Measurements from ENCODE around the gene OR2T5. TPM values are rescaled to one million over a fixed set of nuclear protein-coding genes. Genes with fewer than 3 reads are reported as not detected.
"Not testable (repeated sequence)": the region's sequence is repeated elsewhere in the genome, so short reads cannot be mapped to it uniquely, and the experiment has no call there.

OR2T5 gene, protein sequence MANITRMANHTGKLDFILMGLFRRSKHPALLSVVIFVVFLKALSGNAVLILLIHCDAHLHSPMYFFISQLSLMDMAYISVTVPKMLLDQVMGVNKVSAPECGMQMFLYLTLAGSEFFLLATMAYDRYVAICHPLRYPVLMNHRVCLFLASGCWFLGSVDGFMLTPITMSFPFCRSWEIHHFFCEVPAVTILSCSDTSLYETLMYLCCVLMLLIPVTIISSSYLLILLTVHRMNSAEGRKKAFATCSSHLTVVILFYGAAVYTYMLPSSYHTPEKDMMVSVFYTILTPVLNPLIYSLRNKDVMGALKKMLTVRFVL
- polyA plus RNA-seq (2011; rRNA removed): not detected in 2 replicates
- polyA minus RNA-seq (2011; rRNA and poly(A)+ RNA removed): not detected in 2 replicates

DNA sequence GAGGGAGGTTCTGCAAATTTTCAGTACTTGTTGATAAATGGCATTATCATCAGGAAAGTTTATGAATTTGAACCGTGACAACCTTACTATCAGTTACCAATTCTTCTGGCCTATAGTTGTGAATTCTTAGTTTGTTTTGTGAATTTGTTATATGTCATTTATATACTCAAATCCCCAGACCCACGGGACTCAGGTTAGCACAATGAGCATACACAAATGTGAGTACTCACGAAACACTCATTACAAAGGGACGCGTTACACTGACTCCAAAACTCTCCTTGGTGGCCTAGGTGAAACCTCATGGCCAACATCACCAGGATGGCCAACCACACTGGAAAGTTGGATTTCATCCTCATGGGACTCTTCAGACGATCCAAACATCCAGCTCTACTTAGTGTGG is at the start of gene OR2T5:
Gene OR2T5 (plus strand): TSS at position 301 of the 400 bp plus-strand sequence. CDS start 0 bp downstream, at position 301.
- POLR2A ChIA-PET; H3K4me3 ChIP-seq (ENCODE audit: low read depth, low read length); CTCF ChIA-PET; H3K36me3 ChIP-seq (ENCODE audit: control insufficient read depth, insufficient read depth, low read length); DNase-seq (ENCODE audit: low read depth); H3K27me3 ChIP-seq (ENCODE audit: control insufficient read depth, insufficient read depth, low read length): not testable (repeated sequence)

DNA sequence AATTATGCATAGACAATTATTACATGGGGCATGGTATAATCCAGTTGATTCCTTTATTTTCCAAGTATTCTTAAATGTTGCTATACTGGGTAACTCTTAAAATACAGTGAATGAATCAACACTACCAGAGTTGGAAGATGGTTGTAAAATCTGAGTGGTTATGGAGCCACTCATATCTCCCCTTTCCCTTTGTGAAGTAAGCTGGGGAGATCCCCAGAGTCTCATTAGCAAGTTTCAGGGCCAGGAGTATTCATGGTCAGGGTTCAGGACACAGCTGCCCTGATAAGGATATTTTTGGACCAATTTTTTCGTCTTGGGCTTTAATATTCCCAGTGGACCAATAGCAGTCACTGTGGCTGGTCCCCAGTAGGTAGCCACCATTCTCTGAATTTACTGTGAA is 49.7 kb upstream of the OR2T5 start:
- DNase-seq (ENCODE audit: low read depth); H3K4me3 ChIP-seq (ENCODE audit: low read depth, low read length); H3K36me3 ChIP-seq (ENCODE audit: control insufficient read depth, insufficient read depth, low read length); POLR2A ChIA-PET; CTCF ChIA-PET; H3K27me3 ChIP-seq (ENCODE audit: control insufficient read depth, insufficient read depth, low read length): not testable (repeated sequence)

DNA sequence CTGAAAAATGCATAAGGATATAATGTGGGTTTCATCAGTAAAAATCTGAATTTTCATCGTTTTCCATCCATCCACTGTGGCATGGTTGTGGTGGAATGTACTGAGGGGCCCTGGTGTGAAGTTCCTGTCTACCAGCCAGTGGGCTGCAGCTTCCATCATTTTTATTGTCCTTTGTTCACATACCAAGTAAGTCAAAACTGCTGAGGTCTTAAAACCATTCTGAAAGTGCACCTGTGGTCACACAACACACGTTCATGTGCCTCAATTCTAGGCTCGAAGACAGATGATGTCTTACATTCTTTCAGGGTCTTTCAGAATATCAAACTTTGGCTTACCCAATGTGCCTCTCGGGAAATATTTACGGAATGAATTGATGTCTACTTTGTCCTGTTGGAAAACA is 49.1 kb upstream of the OR2T5 start:
- POLR2A ChIA-PET; DNase-seq (ENCODE audit: low read depth); H3K36me3 ChIP-seq (ENCODE audit: control insufficient read depth, insufficient read depth, low read length); H3K27me3 ChIP-seq (ENCODE audit: control insufficient read depth, insufficient read depth, low read length); CTCF ChIA-PET; H3K4me3 ChIP-seq (ENCODE audit: low read depth, low read length): not testable (repeated sequence)

DNA sequence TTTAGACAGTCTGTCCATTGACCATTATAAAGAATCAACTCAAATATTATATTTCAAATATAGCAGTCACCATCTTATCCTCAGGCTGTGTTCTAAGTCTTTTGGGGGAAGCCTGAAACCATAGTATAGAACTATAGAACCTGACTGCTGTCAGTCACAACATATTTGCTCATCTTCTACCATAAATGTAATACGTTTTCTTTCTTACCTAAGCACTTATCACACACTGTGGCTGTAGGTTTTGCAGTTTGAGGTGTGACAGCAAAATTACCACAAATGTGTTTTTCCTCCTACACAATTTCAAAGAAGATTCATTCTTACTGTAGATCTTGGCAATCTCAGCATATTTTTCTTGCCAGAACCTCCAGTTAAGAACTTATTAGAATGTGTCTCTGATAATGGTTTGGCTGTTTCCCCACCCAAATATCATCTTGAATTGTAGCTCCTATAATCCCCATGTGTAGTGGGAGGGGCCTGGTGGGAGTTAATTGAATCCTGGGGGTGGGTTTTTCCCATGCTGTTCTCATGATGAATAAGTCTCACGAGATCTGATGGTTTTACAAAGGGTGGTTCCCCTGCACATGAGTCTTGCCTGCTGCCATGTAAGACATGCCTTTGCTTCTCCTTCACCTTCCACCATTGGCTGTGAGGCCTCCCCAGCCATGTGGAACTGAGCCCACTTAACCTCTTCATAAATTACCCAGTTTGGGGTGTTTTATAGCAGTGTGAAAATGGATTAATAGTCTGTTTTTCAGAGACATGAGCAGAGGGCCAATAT is 45.7 kb upstream of the OR2T5 start:
- H3K4me3 ChIP-seq (ENCODE audit: low read depth, low read length); H3K36me3 ChIP-seq (ENCODE audit: control insufficient read depth, insufficient read depth, low read length); POLR2A ChIA-PET; H3K27me3 ChIP-seq (ENCODE audit: control insufficient read depth, insufficient read depth, low read length); CTCF ChIA-PET; DNase-seq (ENCODE audit: low read depth): not testable (repeated sequence)

DNA sequence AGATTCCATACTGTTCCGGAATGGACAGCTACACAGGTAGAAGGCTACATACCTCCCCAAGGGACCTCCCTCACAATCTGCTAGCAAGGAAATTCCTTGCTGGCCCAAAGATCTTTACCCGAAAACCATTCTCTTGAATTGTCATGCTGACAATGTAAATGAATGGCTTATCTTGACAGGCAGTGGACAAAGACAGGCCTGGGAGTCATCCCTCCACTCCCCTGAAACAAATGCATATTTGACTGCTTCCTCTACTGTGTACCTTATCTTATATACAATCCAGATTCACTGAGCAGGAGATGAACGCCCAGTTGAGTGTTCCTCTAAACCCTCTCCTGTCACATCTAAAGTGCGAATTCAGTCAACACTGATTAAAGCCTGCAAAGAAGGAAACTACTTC is 43.8 kb upstream of the OR2T5 start:
- H3K4me3 ChIP-seq (ENCODE audit: low read depth, low read length); POLR2A ChIA-PET: not testable (repeated sequence)

DNA sequence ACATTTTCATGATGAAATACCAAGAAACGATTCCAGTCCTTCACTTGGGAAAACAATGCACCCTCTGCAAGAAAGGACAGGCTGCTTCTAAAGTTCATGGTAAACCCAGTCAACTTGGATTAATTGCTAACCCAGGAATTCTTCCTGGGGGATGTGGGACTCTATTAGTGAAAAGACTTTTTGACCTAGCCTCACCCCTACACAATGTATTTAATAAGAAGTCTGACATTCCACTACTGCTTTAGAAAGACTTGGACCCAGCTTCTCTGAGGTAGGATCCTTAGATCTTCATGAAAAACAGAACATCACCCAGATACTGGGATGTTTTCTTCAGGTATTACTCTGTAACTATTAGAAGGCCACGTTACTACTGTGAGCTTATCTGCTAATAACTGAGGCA is 43.0 kb upstream of the OR2T5 start, which contains the start of gene OR2T2:
Gene OR2T2 (plus strand): TSS at position 239 of the 400 bp plus-strand sequence. CDS start 7,161 bp downstream, outside the sequence.
- H3K27me3 ChIP-seq (ENCODE audit: control insufficient read depth, insufficient read depth, low read length); POLR2A ChIA-PET; CTCF ChIA-PET: not testable (repeated sequence)

More for the DNA sequence above, 43.8 kb upstream of the OR2T5 start:
- H3K36me3 ChIP-seq (ENCODE audit: control insufficient read depth, insufficient read depth, low read length); H3K27me3 ChIP-seq (ENCODE audit: control insufficient read depth, insufficient read depth, low read length); CTCF ChIA-PET; DNase-seq (ENCODE audit: low read depth): not testable (repeated sequence)

DNA sequence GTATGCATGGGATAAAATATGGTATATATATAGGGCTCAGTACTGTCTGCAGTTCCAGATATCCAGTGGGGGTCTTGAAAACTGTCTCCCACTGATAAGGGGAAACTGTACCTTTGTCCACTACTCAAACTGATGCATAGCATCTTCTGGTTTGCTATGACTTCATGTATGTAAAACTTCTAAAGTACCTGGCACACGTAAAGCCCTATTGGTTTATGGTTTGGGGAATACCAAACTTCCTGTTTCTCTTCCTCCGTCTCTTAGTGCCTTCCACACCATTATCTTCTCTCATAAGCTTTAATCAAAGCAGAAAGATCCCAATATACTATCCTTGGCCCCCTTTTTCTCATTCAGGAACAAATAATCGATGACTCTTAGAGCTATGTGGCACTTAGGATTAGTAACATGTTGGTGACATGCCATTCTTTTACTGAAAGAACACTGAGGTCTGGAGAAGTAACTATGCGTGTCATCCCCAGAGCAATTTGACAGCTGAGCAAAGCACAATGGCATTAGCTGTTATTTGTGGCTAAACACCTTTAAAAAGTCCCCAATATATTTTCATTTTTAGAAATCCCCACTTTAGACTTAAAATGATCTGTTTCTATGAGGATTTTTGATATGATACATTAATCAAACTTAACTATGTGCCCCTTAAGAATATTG is 39.8 kb upstream of the OR2T5 start:
- H3K4me3 ChIP-seq (ENCODE audit: low read depth, low read length); CTCF ChIA-PET; H3K36me3 ChIP-seq (ENCODE audit: control insufficient read depth, insufficient read depth, low read length); POLR2A ChIA-PET; DNase-seq (ENCODE audit: low read depth); H3K27me3 ChIP-seq (ENCODE audit: control insufficient read depth, insufficient read depth, low read length): not testable (repeated sequence)

More for the DNA sequence above, 43.0 kb upstream of the OR2T5 start, which contains the start of gene OR2T2:
- not testable (repeated sequence) for H3K36me3 ChIP-seq (ENCODE audit: control insufficient read depth, insufficient read depth, low read length); H3K4me3 ChIP-seq (ENCODE audit: low read depth, low read length); DNase-seq (ENCODE audit: low read depth)

DNA sequence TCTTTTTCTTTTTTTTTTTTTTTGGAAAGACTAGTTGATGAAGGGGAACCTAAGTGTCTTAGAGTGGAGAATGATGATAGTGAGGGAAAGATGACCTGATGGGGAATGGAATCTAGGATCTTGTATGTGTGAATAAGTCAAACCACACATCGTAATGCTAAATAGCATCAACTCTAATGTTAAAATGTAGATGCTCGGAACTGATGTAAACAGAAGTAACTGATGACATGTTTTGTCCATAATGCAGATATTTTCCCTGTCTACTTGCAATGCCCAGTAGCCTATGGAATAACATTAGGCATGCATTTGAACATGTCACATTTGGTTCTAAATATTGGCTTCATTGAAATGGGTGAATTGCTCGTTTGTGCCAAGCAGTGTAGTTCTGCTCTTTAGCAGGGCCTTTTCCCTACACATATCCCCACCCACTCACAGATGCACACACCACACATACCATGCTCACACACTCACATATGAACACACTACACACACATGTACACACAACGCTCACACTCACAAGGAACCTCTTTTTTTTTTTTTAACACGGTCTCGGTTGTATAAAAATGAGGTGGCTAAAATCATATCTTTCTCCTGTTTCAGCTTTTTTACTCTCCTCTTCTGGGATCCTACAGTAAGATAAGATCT is 38.4 kb upstream of the OR2T5 start:
- H3K27me3 ChIP-seq (ENCODE audit: control insufficient read depth, insufficient read depth, low read length); DNase-seq (ENCODE audit: low read depth); H3K36me3 ChIP-seq (ENCODE audit: control insufficient read depth, insufficient read depth, low read length); CTCF ChIA-PET; H3K4me3 ChIP-seq (ENCODE audit: low read depth, low read length); POLR2A ChIA-PET: not testable (repeated sequence)

DNA sequence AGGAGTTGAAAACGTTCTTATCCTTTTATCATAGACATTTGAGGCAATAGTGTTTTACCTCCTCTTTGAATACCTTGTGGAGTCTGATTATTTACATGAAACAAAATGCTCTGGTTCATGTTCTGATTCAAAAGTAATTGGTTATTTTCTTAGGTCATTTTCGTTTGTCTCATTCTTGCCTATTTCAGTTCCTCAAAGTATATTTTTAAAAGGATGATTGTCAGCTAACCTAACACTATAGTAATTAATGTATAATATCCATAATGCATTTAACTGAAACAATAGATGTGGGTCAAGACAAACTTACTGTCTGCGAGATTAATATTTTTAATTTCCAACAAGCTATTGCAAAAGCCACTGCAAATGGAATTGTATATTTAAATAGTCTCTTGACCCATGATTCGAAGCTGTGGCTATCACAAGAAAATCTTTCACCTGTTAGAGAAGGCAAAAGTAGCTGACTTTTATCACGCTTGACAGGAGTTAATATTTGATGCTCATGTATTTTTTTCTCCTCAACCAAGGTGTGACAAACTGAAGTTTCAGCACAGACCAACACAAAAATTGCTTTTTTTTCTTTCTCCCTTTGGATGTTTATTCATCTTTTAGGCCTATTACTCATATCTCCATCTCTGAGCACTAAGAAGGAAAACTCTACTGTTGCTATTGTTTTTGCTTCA is 37.8 kb upstream of the OR2T5 start:
- POLR2A ChIA-PET; H3K4me3 ChIP-seq (ENCODE audit: low read depth, low read length); CTCF ChIA-PET; H3K27me3 ChIP-seq (ENCODE audit: control insufficient read depth, insufficient read depth, low read length); DNase-seq (ENCODE audit: low read depth); H3K36me3 ChIP-seq (ENCODE audit: control insufficient read depth, insufficient read depth, low read length): not testable (repeated sequence)

DNA sequence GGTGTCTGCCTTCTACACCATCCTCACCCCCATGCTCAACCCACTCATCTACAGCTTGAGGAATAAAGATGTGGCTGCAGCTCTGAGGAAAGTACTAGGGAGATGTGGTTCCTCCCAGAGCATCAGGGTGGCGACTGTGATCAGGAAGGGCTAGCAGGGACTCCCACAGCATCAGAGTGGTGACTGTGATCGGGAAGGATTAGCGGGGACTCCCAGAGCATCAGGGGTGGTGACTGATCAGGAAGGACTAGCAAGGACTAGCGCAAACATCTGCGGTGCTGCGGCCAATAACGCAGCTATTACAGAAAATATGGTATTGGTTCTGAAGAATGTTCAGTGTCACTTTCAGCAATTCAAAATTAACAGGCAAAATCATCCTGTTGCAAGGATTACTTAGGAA is 34.8 kb upstream of the OR2T5 start:
- POLR2A ChIA-PET; H3K4me3 ChIP-seq (ENCODE audit: low read depth, low read length); H3K36me3 ChIP-seq (ENCODE audit: control insufficient read depth, insufficient read depth, low read length); DNase-seq (ENCODE audit: low read depth); H3K27me3 ChIP-seq (ENCODE audit: control insufficient read depth, insufficient read depth, low read length); CTCF ChIA-PET: not testable (repeated sequence)

DNA sequence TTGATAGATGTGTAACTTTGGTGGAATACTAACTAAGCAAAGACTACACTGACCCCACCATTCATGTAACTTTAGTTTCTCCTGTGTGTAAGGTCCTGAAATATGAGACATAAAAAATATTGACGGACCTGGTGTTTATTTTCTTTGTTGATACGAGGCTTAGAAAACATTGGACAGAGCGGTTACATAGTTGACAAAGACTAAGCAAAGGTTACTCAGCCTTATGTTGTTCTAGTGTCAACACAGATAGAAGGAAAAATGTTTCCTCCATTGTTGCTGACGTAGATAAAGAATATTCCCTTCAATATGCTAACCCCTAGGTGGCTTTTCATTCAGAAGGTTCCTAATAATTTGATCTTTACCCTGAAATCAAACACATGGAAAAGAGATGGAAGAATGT is 33.3 kb upstream of the OR2T5 start:
- H3K4me3 ChIP-seq (ENCODE audit: low read depth, low read length); CTCF ChIA-PET; H3K36me3 ChIP-seq (ENCODE audit: control insufficient read depth, insufficient read depth, low read length): not testable (repeated sequence)

DNA sequence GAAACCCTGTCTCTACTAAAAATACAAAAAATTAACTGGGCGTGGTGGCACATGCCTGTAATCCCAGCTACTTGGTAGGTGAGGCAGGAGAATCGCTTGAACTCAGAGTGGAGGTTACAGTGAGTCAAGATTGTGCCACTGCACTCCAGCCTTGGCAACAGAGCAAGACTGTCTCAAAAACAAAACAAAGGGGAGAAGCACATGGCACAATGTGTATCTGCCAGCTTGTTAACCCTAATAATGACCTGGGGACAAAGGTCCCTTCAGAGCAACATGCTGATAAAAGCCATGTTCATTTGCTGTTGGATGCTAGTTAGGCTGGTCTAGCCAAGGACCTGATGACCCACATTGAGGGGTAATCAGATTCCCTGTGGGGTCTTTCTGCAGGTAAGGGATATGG is 31.8 kb upstream of the OR2T5 start:
- H3K36me3 ChIP-seq (ENCODE audit: control insufficient read depth, insufficient read depth, low read length); POLR2A ChIA-PET; CTCF ChIA-PET; H3K27me3 ChIP-seq (ENCODE audit: control insufficient read depth, insufficient read depth, low read length); DNase-seq (ENCODE audit: low read depth); H3K4me3 ChIP-seq (ENCODE audit: low read depth, low read length): not testable (repeated sequence)

More for the DNA sequence above, 33.3 kb upstream of the OR2T5 start:
- H3K27me3 ChIP-seq (ENCODE audit: control insufficient read depth, insufficient read depth, low read length); DNase-seq (ENCODE audit: low read depth); POLR2A ChIA-PET: not testable (repeated sequence)
